HK-2 (cell line): Measurements from ENCODE around the gene COPE.
"Not testable (repeated sequence)": the region's sequence is repeated elsewhere in the genome, so short reads cannot be mapped to it uniquely, and the experiment has no call there.

Experiments
- DNase-seq: peaks from one replicate; pipeline ENCODE4 v3.0.0-alpha.2; 2018; ENCODE audit not compliant: unreplicated experiment

The COPE gene

DNA sequence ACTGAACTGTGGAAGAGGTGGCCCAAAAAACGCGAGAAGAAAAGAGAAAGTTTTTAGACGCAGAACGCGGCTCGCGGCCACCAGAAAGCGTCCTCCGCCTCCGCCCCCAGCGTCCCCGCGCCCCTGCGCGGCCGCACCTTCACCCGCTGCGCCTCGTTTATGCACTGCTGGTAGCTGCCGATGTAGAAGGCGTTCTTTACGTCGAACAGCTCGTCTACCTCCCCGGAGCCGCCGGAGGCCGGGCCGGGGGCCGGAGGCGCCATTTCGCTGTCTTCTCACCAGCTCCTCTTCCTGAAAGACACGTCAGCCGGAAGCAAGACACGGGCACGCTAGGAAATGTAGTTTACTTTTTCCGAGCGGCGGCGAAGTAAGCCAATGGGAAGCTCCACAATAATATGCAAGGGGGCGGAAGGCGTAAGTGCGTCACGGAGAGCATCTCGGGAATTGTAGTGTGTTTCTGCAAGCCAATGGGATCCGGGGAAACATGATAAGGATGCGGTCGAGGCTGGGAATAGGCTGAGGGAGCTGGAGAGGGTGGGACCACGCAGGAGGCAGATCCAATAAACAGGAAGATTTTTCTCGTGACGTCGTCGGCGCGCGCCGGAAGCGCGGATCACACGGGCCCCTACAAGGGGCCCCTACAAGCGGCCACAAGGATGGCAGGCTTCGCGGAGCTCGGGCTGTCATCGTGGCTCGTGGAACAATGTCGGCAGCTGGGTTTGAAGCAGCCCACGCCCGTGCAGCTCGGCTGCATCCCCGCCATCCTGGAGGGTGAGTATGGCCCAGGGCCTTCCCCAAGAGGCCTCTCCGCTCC, at the start of gene COPE, which contains the start of gene DDX49:
Gene COPE, minus strand, starts transcription at position 302 of the 814 bp plus-strand sequence. Its CDS starts 39 bp downstream, at position 263.
Gene DDX49, plus strand, starts transcription at position 630 of the 814 bp plus-strand sequence. Its CDS starts 27 bp downstream, at position 657.
- peak; percentile 98 for DNase-seq

DNA sequence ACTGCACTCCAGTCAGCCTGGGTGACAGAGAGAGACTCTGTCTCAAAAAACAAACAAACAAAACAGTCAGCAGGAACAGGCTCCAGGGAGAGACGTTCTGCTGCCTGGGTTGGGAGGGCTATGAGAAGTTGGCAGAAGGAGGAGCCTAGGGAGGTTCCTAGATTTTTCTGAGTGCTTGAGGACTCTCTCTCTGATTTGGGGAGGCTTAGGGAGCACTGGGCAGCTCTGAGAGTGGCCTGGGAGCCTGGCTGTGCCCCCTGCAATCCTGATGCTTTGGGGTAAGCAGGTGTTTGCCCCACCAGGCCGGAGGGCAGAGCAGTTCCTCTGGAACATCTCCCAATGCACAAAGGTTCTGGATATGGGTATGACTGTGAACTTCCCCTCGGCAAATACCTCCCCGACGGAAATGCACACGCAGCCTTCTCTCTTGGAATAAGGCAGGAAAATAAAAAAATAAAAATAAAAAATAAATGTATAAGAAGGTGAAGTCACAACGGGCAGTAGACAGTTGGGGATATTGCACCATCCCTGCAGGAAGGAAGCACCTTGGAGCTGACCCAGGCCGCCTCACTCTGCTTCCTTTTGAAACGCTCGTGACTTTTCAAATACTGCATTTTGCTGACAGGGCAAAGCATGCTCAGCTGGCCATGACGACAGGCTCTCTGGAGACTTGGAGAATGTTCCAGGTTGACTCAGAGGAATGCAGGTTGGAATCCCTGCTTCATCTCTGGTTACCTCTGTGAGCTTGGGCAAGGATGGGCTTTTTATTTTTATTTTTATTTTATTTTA, 48.4 kb upstream of the COPE start:
- peak; percentile 74 for DNase-seq

DNA sequence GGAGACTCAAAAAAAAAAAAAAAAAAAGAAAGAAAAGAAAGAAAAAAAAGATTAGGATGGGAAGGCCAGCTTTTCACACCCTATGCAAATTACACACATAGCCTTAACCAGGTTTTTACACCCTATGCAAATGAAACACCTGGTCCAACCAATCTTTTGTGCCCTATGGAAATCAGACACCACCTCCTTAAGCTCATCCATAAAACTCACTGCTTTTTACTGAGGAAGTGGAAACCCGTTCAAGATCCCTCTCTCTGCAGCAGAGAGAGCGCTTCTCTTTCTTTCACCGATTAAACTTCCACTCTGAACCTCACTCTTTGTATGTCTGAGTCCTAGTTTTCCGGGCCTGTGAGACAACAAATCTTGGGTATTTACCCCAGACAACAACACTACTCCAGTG, 47.1 kb upstream of the COPE start:
- no peak for DNase-seq

DNA sequence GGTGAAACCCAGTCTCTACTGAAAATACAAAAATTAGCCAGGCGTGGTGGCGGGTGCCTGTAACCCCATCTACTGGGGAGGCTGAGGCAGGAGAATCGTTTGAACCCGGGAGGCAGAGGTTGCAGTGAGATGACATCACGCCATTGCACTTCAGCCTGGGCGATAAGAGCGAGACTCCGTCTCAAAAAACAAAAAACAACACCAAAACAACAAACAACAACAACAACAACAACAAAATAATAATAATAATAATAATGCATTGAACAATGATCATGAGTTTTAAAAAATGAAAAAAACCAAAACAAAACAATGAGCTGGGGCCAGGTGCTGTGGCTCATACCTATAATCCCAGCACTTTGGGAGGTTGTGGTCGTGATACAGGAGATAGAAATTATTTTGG, 44.9 kb upstream of the COPE start:
- DNase-seq = no peak

DNA sequence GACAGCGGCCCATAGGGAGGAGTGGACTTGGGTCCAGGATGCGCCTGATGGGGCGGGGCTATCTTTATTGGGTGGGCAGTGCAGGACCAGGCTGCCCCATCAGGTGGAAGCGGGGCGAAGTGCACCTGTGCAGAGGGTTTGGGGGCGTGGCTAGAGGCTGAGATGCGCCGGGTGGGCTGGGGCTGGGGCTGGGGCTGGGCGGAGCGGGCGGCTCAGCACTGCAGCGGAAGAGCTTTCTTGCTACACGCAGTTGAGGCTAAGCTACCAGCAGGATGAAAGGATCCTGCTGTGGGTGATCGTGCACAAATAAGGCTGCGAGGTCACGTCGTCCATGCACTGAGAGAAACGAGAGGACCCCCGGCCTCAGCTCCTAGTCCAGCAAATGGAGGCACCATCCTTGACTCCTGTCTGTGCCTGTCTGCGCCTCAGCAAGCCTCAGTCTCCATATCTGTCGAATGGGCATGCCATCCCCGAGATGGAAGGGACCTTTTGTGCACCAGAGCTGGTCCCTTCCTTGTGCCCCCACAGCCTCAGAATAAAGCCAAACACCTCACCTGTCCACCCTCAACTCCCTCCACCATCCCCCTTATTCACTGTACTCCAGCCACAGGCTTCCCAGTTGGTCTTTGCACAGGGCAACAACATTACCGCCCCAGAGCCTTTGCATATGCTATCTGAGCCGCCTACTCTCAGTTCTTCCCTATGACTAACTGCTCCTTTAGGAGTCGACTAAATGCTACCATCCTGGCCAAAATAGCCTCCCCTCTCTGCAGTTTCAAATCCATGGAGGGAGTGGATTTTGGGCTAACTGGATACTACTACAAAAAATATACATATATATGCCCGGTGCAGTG, 42.8 kb upstream of the COPE start:
- no peak for DNase-seq

DNA sequence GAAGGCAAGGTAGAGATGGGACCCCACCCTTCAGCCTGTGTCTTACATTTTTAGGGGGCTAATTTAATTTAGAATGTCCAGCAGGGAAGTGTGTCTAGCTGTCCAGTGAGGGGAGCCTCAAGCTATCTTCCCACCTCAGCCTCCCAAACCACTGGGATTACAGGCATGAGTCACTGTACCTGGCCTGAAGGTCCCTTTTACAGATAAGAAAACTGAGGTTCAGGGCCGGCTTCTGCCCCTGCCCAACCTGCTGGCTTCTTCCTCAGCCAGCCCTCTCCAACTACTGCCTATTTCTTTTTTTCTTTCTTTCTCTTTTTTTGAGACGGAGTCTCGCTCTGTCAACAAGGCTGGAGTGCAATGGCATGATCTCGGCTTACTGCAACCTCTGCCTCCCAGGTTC, 41.2 kb upstream of the COPE start:
- DNase-seq = no peak

- DNase-seq = no peak
These were observed 35.9 kb upstream of the COPE start for GRCh38 chr19:18955042-18955441.

DNA sequence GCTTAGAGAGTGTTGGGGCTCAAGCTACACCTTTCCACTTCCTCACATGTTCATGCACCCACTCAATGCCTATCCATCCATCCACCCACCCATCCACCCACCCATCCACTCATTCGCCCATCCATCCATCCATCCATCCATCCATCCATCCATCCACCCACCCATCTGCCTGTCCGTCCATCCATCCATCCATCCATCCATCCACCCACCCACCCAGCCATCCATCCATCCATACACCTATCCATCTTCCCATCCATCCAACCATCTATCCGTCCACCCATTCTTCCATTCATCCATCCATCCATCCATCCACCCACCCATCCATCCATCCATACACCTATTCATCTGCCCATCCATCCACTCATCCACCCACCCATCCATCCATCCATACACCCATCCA, 34.9 kb upstream of the COPE start:
- no peak for DNase-seq

DNA sequence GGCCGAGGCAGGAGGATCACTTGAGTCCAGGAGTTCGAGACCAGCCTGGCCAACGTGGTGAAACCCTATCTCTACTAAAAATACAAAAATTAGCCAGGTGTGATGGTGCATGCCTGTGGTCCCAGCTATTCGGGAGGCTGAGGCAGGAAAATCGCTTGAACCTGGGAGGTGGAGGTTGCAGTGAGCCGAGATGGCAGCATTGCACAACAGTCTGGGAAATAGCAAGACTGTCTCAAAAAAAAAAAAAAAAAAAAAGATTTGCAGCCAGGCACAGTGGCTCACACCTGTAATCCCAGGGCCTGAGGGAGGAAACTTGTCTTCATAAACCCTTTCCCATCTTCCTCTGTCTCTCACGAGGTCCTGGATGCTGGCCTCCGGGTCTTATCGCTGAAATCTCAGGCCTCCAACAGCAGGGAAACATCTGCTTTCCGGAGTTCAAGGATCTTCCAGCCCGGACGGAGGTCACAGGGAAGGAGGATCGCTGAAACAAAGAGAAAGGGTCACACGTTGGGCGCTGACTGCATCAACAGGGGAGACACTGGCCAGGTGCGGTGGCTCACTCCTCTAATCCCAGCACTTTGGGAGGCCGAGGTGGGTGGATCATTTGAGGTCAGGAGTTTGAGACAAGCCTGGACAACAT, 33.3 kb upstream of the COPE start:
- not testable (repeated sequence) for DNase-seq

- DNase-seq = no peak
These were observed 32.6 kb upstream of the COPE start for GRCh38 chr19:18951721-18952281.

DNA sequence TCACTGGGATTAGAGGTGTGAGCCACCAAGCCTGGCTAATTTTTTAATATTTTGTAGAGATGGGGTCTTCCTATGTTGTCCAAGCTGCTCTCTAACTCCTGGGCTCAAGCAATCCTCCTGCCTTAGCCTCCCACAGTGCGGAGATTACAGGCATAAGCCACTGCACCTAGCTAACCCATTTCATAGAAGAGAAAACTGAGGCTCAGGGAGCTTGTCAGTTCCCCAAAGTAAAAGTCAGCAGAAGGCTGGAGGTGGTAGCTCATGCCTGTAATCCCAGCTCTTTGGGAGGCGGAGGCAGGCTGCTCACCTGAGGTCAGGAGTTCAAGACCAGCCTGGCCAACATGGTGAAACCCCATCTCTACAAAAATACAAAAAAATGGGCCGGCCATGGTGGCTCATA, 30.7 kb upstream of the COPE start:
- no peak for DNase-seq

DNA sequence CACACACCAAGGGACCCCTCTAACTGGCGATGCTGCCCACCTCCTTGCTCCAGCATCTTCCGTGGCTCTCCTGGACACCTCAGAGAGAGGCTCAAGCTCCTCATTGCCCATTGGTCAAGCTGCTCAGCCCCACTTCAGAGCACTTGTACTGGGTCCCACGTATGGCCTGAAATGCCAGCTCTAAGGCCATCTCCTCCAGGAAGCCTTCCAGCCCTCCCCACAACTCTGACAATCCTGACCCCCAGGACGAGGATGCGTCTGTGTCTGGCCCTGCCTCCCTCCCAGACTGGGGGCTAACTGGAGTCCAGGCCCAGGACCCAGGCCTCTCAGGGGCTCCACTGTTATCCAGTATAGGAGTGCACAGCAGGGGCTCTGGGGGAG, 29.8 kb upstream of the COPE start:
- no peak for DNase-seq

DNA sequence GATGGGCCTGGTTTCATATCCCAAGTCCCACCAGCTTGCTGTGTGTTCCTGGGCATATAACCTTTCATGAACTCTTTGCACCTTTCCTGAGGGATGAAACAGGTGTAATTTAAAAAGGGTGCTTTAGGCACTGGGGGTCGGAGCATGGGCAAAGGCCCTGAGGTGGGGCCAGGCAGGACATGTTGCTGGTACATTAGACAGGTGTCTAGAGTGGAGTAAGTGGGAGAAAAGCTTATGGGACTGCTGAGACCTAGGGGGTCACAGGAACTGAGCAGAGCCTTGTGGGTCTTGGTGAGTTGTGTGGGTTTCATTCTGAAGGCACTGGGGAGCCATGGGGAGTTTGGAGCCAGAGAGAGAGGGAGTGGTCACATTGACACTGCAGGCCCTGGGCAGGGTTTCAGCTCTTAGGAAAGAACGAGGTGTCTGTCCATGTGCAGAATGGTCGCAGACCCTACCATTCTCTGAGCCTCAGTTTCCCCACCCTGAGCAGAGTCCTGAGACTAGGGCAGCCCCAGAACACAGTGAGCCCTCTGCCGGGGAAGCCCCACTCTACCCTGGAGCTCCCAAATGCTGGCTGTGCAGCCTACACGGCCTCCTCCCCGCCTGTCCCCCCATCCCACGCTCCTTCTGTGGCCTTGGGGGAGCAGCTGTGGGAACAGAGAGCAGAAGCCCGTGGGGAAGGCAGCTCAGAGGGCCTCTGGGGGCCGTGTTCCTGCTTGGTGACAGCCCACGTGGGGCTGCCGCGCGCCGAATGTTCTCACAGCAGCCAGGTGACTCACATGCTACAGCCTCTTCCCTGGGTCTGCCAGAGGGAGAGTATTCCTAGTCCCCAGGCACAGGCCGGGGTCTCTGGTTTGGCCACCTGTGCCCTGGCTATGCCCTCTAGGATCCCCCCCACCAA, 29.1 kb upstream of the COPE start:
- DNase-seq = no peak

GRCh38 chr19:18946918-18947317, 27.7 kb upstream of the COPE start:
- DNase-seq = no peak

DNA sequence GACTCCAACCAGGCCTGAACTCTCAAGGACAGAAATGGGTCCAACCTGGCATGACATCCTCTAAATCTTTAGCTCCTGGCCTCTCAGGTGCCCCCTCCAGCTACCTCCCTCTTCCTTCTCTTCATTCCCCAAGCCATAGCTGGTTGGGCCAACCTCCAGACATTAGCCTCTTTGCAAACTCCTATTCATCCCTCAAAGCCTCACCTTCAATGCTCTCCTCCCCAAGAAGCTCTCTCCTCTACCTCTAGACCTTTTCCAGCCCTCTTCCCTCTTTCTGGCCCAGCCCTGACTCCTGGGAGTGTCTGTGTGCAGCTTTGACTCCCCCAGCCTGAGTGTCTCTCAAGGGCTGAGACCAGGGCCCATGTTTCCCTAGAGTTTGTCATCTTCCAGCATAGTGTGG, 27.1 kb upstream of the COPE start:
- DNase-seq = no peak

- DNase-seq = no peak
These were observed 26.1 kb upstream of the COPE start for GRCh38 chr19:18945297-18945696.

GRCh38 chr19:18943465-18943864, 24.3 kb upstream of the COPE start:
- DNase-seq = no peak

GRCh38 chr19:18942692-18943091, 23.5 kb upstream of the COPE start:
- no peak for DNase-seq

DNA sequence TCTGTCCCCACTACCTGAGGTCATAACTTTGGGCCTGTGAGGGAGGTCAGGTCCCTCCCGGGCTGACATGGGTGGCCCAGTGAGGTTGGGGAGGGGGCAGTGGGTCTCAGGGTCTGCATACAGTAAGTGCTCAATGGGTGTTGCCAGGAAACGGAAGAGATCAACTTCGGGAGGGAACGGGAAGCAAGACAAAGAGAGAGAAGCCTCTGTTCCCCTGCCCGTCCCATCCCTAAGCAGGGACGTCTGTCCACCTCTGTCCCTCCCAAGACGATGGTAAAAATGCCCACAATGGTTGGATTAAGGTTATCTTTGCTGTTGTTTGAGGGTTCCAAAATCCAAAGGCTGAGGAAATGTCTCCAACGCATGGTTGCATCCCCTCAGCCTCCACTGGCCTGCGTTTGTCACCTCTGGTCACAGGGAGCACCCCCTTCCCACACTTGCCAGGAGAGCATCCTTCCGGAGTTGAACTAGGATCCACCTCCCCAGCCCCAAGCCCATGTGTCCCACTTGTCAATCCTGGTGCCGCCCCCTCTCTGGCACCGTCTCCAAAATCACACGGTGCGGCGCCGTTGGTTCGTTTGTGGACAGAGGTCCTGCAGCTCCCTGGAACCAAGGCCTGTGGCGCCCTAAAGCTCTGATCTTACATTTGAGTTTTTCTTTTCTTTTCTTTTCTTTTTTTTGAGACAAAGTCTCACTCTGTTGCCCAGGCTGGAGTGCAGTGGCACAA, 22.6 kb upstream of the COPE start:
- DNase-seq = no peak
